ENCODE results near the gene SLC35F3.

SLC35F3 gene

DNA sequence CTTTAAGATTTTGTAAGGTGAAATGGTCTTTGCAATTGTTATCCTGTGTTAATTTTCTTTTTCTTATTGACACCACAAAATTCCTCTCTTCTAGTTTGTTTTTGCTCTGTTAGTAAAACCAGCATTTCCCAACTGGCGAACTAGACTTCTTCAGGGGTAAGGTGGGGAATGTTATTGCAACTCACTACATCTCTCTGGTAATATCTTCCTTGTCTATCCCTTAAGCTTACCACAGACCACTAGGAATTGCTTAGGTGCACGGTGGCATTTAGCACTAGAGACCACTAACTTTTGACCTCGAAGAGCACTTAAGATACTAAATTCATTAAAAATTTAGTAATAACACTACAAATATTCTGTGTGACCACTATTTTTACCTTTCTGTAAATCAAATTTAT, 464.6 kb downstream of the SLC35F3 start:
- Histone ChIP-seq H3K9ac (ENCODE audit: low read depth, low read length, poor library complexity) (no peak overlapping the region), H2BK120ac (ENCODE audit: low read depth, low read length) (no peak overlapping the region), H2BK12ac (ENCODE audit: low read length) (no peak overlapping the region), H2AFZ (ENCODE audit: low read length) (peak overlapping the region; percentile 84), H2BK5ac (ENCODE audit: low read length) (no peak overlapping the region), H3K4me3 (ENCODE audit: low read length in 2 of 2) (no peak overlapping the region), H3K9me3 (replicated peaks in 1 of 2; ENCODE audit: control insufficient read depth in 2 of 2, insufficient read depth in 1 of 2, low read depth in 1 of 2, low read length in 2 of 2) (peaks cover 0 to 2% of the 10 kb centered on the region in 2 donors), H3K4me2 (ENCODE audit: insufficient read depth, low read length, poor library complexity, severe bottlenecking) (no peak overlapping the region), H3K23ac (ENCODE audit: low read depth, low read length, poor library complexity) (no peak overlapping the region), H3K14ac (ENCODE audit: low read length) (no peak overlapping the region), H3K4me1 (ENCODE audit: control insufficient read depth in 2 of 2, insufficient read depth in 1 of 2, low read depth in 1 of 2, low read length in 2 of 2) (peaks cover 0 to 4% of the 10 kb centered on the region in 2 donors), H2BK15ac (ENCODE audit: low read length) (no peak overlapping the region), H3K79me1 (ENCODE audit: low read depth, low read length) (no peaks in the 10 kb centered on the region), H2AK5ac (ENCODE audit: low read depth, low read length) (no peak overlapping the region), H3K36me3 (replicated peaks in 1 of 2; ENCODE audit: control insufficient read depth in 2 of 2, insufficient read depth in 2 of 2, low read length in 2 of 2) (no peaks in the 10 kb centered on the region), H3K18ac (ENCODE audit: low read length) (no peak overlapping the region), H4K8ac (ENCODE audit: low read depth, low read length) (no peak overlapping the region), H3K4ac (ENCODE audit: low read length) (no peak overlapping the region), H3K27me3 (ENCODE audit: control insufficient read depth in 3 of 3, insufficient read depth in 3 of 3, low read depth in 1 of 3, low read length in 3 of 3) (peaks cover 0 to 8% (median 0%) of the 10 kb centered on the region in 3 experiments), H3K27ac (replicated peaks; ENCODE audit: low read length) (no peak overlapping the region), H4K91ac (ENCODE audit: low read depth, low read length, poor library complexity) (no peak overlapping the region)
- no CpG with 5 or more reads among the region's 3 CpGs for WGBS, 2 donors (ENCODE audit: extremely low coverage in 2 of 2, insufficient read length in 2 of 2, insufficient replicate concordance in 1 of 2)
- DNase-seq (ENCODE audit: low spot score) = no peak

DNA sequence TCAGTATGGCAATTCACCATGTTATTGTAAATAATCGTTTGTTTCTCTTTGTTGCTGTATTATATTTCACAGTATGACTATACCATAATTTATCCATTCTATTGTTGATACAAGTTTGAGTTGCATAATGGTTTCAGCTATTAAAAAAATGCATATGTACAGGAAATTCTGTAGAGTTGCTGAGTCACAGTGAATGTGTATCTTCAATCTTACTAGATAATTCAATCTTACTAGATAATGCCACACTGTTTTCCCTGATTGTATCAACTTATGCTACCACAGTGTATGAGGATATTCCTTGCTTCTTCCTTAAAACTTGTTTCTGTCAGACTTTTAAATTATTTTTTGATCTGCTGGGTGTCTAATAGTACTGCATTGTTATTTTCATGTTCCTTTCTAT, 465.3 kb downstream of the SLC35F3 start:
- no CpG with 5 or more reads among the region's 1 CpG for WGBS, 2 donors (ENCODE audit: extremely low coverage in 2 of 2, insufficient read length in 2 of 2, insufficient replicate concordance in 1 of 2)
- no peak for DNase-seq (ENCODE audit: low spot score)

DNA sequence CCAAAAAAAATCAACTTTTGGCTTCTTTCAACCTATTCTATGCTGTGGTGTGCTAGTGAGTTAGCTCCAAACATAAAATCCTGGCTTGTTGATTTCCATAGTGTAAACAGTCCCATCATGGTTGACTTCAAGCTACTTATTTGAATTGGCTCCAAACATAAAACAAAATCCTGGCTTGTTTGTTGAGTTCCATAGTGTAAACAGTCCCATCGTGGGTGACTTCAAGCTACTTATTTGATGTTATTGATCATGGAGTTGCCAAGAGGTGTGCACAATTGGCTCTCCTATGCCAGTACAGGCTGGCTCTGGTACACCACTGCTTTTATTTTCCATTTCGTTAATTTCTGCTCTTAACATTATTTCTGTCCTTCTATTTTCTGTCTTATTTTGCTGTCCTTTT, 466.9 kb downstream of the SLC35F3 start:
- Histone ChIP-seq H3K9ac (ENCODE audit: low read depth, low read length, poor library complexity) (no peak overlapping the region), H2BK15ac (ENCODE audit: low read length) (no peak overlapping the region), H2BK12ac (ENCODE audit: low read length) (no peak overlapping the region), H3K4me3 (ENCODE audit: low read length in 2 of 2) (no peak overlapping the region), H3K36me3 (replicated peaks in 1 of 2; ENCODE audit: control insufficient read depth in 2 of 2, insufficient read depth in 2 of 2, low read length in 2 of 2) (peaks cover 6 to 18% of the 10 kb centered on the region in 2 donors), H4K8ac (ENCODE audit: low read depth, low read length) (no peak overlapping the region), H3K4me1 (ENCODE audit: control insufficient read depth in 2 of 2, insufficient read depth in 1 of 2, low read depth in 1 of 2, low read length in 2 of 2) (peaks cover 2 to 10% of the 10 kb centered on the region in 2 donors), H3K4ac (ENCODE audit: low read length) (no peak overlapping the region), H3K18ac (ENCODE audit: low read length) (no peak overlapping the region), H3K27ac (replicated peaks; ENCODE audit: low read length) (no peak overlapping the region), H3K79me1 (ENCODE audit: low read depth, low read length) (no peaks in the 10 kb centered on the region), H2BK120ac (ENCODE audit: low read depth, low read length) (no peak overlapping the region), H3K23ac (ENCODE audit: low read depth, low read length, poor library complexity) (no peak overlapping the region), H3K9me3 (replicated peaks in 1 of 2; ENCODE audit: control insufficient read depth in 2 of 2, insufficient read depth in 1 of 2, low read depth in 1 of 2, low read length in 2 of 2) (peaks cover 0 to 2% of the 10 kb centered on the region in 2 donors), H4K91ac (ENCODE audit: low read depth, low read length, poor library complexity) (no peak overlapping the region), H2AFZ (ENCODE audit: low read length) (no peak overlapping the region), H3K14ac (ENCODE audit: low read length) (no peak overlapping the region), H2BK5ac (ENCODE audit: low read length) (no peak overlapping the region), H3K4me2 (ENCODE audit: insufficient read depth, low read length, poor library complexity, severe bottlenecking) (no peak overlapping the region), H3K27me3 (ENCODE audit: control insufficient read depth in 3 of 3, insufficient read depth in 3 of 3, low read depth in 1 of 3, low read length in 3 of 3) (peaks cover 0 to 6% (median 0%) of the 10 kb centered on the region in 3 experiments), H2AK5ac (ENCODE audit: low read depth, low read length) (no peak overlapping the region)
- DNase-seq (ENCODE audit: low spot score) = no peak
- WGBS, 2 donors (ENCODE audit: extremely low coverage in 2 of 2, insufficient read length in 2 of 2, insufficient replicate concordance in 1 of 2) = no CpG with 5 or more reads among the region's 2 CpGs

More for the DNA sequence above, 465.3 kb downstream of the SLC35F3 start:
- Histone ChIP-seq H2BK12ac (ENCODE audit: low read length) (no peak overlapping the region), H3K4ac (ENCODE audit: low read length) (no peak overlapping the region), H2BK120ac (ENCODE audit: low read depth, low read length) (no peak overlapping the region), H4K8ac (ENCODE audit: low read depth, low read length) (no peak overlapping the region), H3K4me3 (ENCODE audit: low read length in 2 of 2) (no peak overlapping the region), H3K14ac (ENCODE audit: low read length) (no peak overlapping the region), H3K79me1 (ENCODE audit: low read depth, low read length) (no peaks in the 10 kb centered on the region), H2BK5ac (ENCODE audit: low read length) (no peak overlapping the region), H2BK15ac (ENCODE audit: low read length) (no peak overlapping the region), H3K27me3 (ENCODE audit: control insufficient read depth in 3 of 3, insufficient read depth in 3 of 3, low read depth in 1 of 3, low read length in 3 of 3) (peaks cover 0 to 8% (median 0%) of the 10 kb centered on the region in 3 experiments), H3K4me2 (ENCODE audit: insufficient read depth, low read length, poor library complexity, severe bottlenecking) (no peak overlapping the region), H3K4me1 (ENCODE audit: control insufficient read depth in 2 of 2, insufficient read depth in 1 of 2, low read depth in 1 of 2, low read length in 2 of 2) (peaks cover 2 to 9% of the 10 kb centered on the region in 2 donors), H3K18ac (ENCODE audit: low read length) (no peak overlapping the region), H2AFZ (ENCODE audit: low read length) (no peak overlapping the region), H3K23ac (ENCODE audit: low read depth, low read length, poor library complexity) (no peak overlapping the region), H3K9ac (ENCODE audit: low read depth, low read length, poor library complexity) (no peak overlapping the region), H2AK5ac (ENCODE audit: low read depth, low read length) (no peak overlapping the region), H3K27ac (replicated peaks; ENCODE audit: low read length) (no peak overlapping the region), H3K36me3 (replicated peaks in 1 of 2; ENCODE audit: control insufficient read depth in 2 of 2, insufficient read depth in 2 of 2, low read length in 2 of 2) (peaks cover 0 to 4% of the 10 kb centered on the region in 2 donors), H4K91ac (ENCODE audit: low read depth, low read length, poor library complexity) (no peak overlapping the region), H3K9me3 (replicated peaks in 1 of 2; ENCODE audit: control insufficient read depth in 2 of 2, insufficient read depth in 1 of 2, low read depth in 1 of 2, low read length in 2 of 2) (peaks cover 0 to 2% of the 10 kb centered on the region in 2 donors)

DNA sequence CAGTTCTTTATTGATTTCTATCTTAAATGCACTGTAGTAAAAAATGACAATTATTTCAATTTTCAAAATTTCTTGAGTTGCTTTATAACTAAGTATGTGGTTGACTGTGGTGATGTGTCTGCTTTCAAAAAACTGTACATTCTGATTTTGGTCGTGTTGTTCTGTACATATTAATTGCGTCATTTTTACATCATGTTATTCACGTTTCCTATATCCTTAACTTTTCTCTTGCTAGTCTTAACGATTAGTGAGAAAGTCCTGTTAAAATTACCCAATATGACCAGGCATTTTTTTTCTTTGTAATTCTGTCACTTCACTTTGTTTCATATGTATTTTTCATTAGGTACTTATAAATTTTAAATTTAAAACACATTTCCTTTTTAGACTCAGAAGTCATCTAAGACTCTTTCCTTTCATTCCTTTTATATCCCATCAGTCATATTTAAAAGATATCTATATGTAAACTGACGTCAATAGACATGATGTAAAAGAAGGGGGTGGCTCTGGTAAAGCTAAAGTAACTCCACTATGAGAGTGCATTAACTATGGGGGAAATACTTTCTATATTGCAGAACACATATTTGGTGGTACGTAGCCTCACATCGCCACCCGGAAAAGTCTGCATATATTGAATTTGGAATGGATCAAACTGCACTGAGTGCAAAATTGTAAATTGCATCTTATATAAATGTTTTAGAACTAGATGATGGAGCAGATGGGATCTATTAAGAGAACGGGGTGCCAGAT, 467.7 kb downstream of the SLC35F3 start:
- Histone ChIP-seq H4K91ac (ENCODE audit: low read depth, low read length, poor library complexity) (no peak overlapping the region), H2BK120ac (ENCODE audit: low read depth, low read length) (no peak overlapping the region), H3K14ac (ENCODE audit: low read length) (no peak overlapping the region), H2BK5ac (ENCODE audit: low read length) (no peak overlapping the region), H3K27me3 (ENCODE audit: control insufficient read depth in 3 of 3, insufficient read depth in 3 of 3, low read depth in 1 of 3, low read length in 3 of 3) (peaks cover 0 to 6% (median 0%) of the 10 kb centered on the region in 3 experiments), H3K36me3 (replicated peaks in 1 of 2; ENCODE audit: control insufficient read depth in 2 of 2, insufficient read depth in 2 of 2, low read length in 2 of 2) (peaks cover 7 to 24% of the 10 kb centered on the region in 2 donors), H3K18ac (ENCODE audit: low read length) (no peak overlapping the region), H3K4me1 (ENCODE audit: control insufficient read depth in 2 of 2, insufficient read depth in 1 of 2, low read depth in 1 of 2, low read length in 2 of 2) (peaks cover 2 to 10% of the 10 kb centered on the region in 2 donors), H3K4me2 (ENCODE audit: insufficient read depth, low read length, poor library complexity, severe bottlenecking) (peak overlapping the region; percentile 38), H2BK12ac (ENCODE audit: low read length) (no peak overlapping the region), H3K9ac (ENCODE audit: low read depth, low read length, poor library complexity) (no peak overlapping the region), H3K4ac (ENCODE audit: low read length) (no peak overlapping the region), H3K4me3 (ENCODE audit: low read length in 2 of 2) (peak overlapping the region in 1 of 2 donors; percentile 73), H4K8ac (ENCODE audit: low read depth, low read length) (no peak overlapping the region), H2BK15ac (ENCODE audit: low read length) (no peak overlapping the region), H3K79me1 (ENCODE audit: low read depth, low read length) (no peaks in the 10 kb centered on the region), H2AK5ac (ENCODE audit: low read depth, low read length) (no peak overlapping the region), H3K9me3 (replicated peaks in 1 of 2; ENCODE audit: control insufficient read depth in 2 of 2, insufficient read depth in 1 of 2, low read depth in 1 of 2, low read length in 2 of 2) (peaks cover 0 to 2% of the 10 kb centered on the region in 2 donors), H3K23ac (ENCODE audit: low read depth, low read length, poor library complexity) (no peak overlapping the region), H2AFZ (ENCODE audit: low read length) (peak overlapping the region; percentile 44), H3K27ac (replicated peaks; ENCODE audit: low read length) (no peak overlapping the region)
- WGBS, 2 donors (ENCODE audit: extremely low coverage in 2 of 2, insufficient read length in 2 of 2, insufficient replicate concordance in 1 of 2) = no CpG with 5 or more reads among the region's 9 CpGs
- no peak for DNase-seq (ENCODE audit: low spot score)

Data from neuronal stem cell (in vitro differentiated cells).